GM18868 (cell line): ENCODE data around the gene ZBTB7C.

ENCODE experiments used
- ATAC-seq: cut with Tn5 transposase; IDR thresholded peaks from one replicate; pipeline ENCODE4 v1.9.1; 2021; ENCODE audit warnings: mild to moderate bottlenecking, moderate library complexity; ENCODE audit not compliant: unreplicated experiment

The ZBTB7C gene

DNA sequence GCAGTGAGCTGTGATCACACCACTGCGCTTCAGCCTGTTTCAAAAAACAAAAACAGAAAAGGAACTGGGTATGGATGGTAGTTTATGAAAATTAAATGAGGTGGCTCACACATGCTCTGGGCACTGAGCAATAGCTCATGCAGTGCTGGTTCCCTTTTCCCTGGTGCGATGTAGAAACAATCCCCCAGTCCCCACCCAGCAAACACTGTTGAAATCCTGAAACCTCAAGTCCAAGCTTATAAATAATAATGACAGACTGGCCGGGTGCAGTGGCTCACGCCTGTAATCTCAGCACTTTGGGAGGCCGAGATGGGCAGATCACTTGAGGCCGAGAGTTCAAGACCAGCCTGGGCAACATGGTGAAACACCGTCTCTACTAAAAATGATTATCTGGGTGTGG is 423.3 kb downstream of the ZBTB7C start:
- ATAC-seq = no peak

GRCh38 chr18:47984991-47985390 is 424.2 kb downstream of the ZBTB7C start:
- no peak for ATAC-seq

DNA sequence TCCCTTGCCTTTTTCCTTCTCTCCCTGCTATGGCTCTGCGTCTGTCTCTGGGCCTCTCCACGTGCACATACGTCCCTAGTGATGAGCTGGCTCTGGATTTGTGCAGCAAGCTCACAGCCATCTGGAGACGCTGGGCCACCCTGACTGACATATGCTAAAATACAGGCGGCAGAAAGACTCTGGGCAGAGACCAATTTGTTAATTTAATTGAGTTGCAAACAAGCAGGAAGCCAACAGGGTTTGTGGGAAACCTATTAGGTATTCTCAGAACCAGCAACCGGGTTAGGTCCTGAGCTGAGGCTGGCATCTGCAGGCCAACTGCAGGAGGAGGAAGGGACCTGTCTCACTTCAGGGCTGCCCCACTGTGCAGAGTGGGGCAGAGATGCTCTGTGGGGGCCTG is 425.2 kb downstream of the ZBTB7C start:
- no peak for ATAC-seq

DNA sequence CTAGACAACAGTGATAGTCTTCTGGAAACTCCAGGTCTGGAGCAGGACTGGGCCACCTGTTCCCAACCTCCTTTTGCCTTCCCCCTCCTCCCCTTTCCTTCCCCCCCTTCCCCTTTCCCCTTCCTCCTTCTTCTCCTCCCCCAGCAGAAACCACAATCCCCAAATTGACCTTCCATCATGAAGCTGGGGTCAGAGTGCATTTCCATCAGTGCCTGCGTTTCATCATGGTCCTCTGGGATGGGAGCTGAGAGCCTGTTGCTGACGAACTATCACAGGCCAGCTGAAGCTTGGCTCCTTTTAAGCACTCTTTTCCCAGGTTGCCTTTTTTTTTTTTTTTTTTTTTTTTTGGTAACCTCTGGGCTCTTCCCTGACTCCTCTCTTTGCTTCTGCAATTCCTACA is 426.1 kb downstream of the ZBTB7C start:
- ATAC-seq = no peak

DNA sequence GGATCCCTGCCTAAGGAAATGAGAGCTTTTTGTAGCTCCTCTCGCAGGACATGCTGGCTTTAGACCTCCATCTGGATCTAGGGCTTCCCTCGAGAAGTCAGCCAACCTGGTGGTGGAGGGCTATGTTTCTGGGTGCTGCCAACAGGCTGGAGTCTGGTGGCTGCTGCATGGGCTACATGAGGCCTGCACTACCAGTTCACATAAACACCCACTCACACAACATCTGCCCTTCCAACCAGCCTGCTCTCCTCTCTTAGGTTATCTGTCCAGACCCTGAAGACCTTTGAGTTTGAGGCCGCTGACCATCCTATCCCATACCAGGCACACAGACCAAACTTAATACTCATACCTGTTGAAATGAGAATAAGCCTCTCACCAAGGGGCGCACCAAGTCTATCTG is 427.4 kb downstream of the ZBTB7C start:
- no peak for ATAC-seq

- no peak for ATAC-seq
Measured at GRCh38 chr18:47981320-47981719, 427.9 kb downstream of the ZBTB7C start.

GRCh38 chr18:47979611-47980200 is 429.5 kb downstream of the ZBTB7C start:
- ATAC-seq = no peak

DNA sequence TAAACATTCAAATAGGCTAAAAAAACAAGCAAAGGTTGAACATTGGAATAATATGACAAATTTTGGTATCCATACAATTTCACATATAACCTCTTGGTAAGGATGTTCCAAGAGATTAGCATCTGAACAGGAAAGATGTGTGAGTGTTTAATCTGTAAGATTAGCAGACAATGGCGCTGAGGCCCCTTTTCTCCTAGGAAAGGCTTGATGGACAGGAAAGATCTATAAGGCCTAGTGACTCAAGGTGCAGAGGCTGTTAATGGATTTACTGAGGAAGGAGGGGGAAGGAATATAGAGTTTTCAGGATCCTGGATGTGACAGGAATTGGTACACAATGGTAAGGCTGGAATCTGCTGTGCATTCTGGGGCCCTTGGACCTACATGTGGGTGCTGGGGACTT is 430.6 kb downstream of the ZBTB7C start:
- ATAC-seq = no peak

DNA sequence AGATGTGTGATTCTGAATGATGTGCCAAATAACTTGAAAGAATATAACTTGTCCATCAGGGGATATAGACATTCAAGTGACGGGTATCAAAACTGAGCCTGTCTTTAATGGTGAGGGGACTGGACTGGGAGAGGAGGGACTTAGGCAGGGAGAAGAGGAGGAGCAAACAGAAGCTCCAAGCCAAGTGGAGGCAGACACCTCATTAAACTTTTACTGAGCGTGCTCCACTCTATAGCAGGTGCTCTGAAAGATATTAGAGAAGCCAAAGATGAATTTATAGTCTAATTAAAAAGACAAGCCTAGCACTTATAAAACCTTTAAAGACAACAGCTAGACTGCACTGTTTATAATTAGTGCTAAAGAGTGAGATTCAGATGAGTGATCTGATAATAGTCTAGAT is 431.0 kb downstream of the ZBTB7C start:
- no peak for ATAC-seq
